Stomach (tissue), 9 donors: ENCODE results near the gene SERPINE1. TPM values are rescaled to one million over a fixed set of nuclear protein-coding genes. Genes with fewer than 3 reads are reported as not detected.

Experiments
- DNase-seq, 2 donors: peaks; one replicate each; pipeline versions ENCODE4 v3.0.0 to v3.0.0-alpha.2; 2013 to 2019
- H3K27ac ChIP-seq, 5 donors: fragments of 200-600 bp in 4 of 5; sonication (generic) in 4 of 5; one replicate each; pipeline ENCODE4 v1.5.1; 2013 to 2019; ENCODE audit warnings: mild to moderate bottlenecking in 1 of 5, moderate library complexity in 1 of 5
- H3K27me3 ChIP-seq, 3 donors: fragments of 200-600 bp; sonication (generic); one replicate each; pipeline ENCODE4 v1.5.1; 2017 to 2019; ENCODE audit warnings: mixed run types in 1 of 3
- H3K36me3 ChIP-seq, 4 donors: fragments of 200-600 bp; sonication (generic); 1 replicate in 3 of 4; 2 replicates in 1 of 4; pipeline ENCODE4 v1.5.1; 2016 to 2019
- H3K4me1 ChIP-seq, 4 donors: fragments of 200-600 bp; sonication (generic); one replicate each; pipeline ENCODE4 v1.5.1; 2016 to 2019
- H3K4me3 ChIP-seq, 4 donors: fragments of 200-600 bp; sonication (generic) in 3 of 4; one replicate each; pipeline ENCODE4 v1.5.1; 2016 to 2019; ENCODE audit warnings: mild to moderate bottlenecking in 1 of 4
- H3K9me3 ChIP-seq, 4 donors: fragments of 200-600 bp; sonication (generic); one replicate each; pipeline ENCODE4 v1.5.1; 2016 to 2019
- EP300 ChIP-seq: sonication (generic); formaldehyde crosslinking; IDR thresholded peaks from one replicate; pipeline ENCODE4 v1.6.1; 2017; ENCODE audit warnings: antibody characterized with exemption
- POLR2A ChIP-seq, 4 donors: fragments of 450-650 bp; IDR thresholded peaks; one replicate each; pipeline ENCODE4 v1.6.1; 2016; ENCODE audit warnings: antibody characterized with exemption in 4 of 4, control low read depth in 2 of 4, mild to moderate bottlenecking in 1 of 4, moderate library complexity in 1 of 4
- POLR2AphosphoS5 ChIP-seq, 3 donors: sonication (generic); formaldehyde crosslinking; IDR thresholded peaks; one replicate each; pipeline ENCODE4 v1.6.1; 2016; ENCODE audit warnings: antibody characterized with exemption in 3 of 3
- WGBS, 5 donors: extraction: QIAGEN DNeasy Blood & Tissue Kit in 3 of 5; methylation state at CpG; one replicate each; pipeline versions ENCODE4 v1.1.5 to v1.1.7; 2013 to 2018; 5-methylcytosine and 5-hydroxymethylcytosine counted together
- intact Hi-C: fragments of 100-400 bp; cut with DNase I; formaldehyde crosslinking; loops from one replicate; pipeline ENCODE4 v1.15.1; 2023; ENCODE audit warnings: low total_unique reads
- polyA plus RNA-seq, 3 donors: library from polyadenylated mRNA; stranded (reverse); fragments of 200-250 nt; gene quantifications; one replicate each; pipeline ENCODE4 v1.2.3, GENCODE V29; 2013
- total RNA-seq, 5 donors: library from RNA; depleted of rRNA; stranded (reverse); fragments of >200 nt; gene quantifications; one replicate each; pipeline versions ENCODE4 v1.1.0 to v1.2.3, GENCODE V29; 2014 to 2016
- TF ChIP-seq, protein P1 (sequence below), 7 experiments: fragments of 450-650 bp in 4 of 7; fragments of 200-600 bp in 3 of 7; sonication (generic) in 3 of 7; IDR thresholded peaks; one replicate each; pipeline ENCODE4 v1.5.1; 2016 to 2019; ENCODE audit warnings: antibody characterized with exemption in 7 of 7, control low read depth in 2 of 7, mild to moderate bottlenecking in 1 of 7
- donor health status: healthy with polysubstance abuse.
- donor health status: Bipolar disorder and iron deficiency.
- donor health status: healthy.

SERPINE1 gene
- total and polyA plus RNA-seq, 8 donors, result 0.58 to 25.0 (median 6.3) TPM

DNA sequence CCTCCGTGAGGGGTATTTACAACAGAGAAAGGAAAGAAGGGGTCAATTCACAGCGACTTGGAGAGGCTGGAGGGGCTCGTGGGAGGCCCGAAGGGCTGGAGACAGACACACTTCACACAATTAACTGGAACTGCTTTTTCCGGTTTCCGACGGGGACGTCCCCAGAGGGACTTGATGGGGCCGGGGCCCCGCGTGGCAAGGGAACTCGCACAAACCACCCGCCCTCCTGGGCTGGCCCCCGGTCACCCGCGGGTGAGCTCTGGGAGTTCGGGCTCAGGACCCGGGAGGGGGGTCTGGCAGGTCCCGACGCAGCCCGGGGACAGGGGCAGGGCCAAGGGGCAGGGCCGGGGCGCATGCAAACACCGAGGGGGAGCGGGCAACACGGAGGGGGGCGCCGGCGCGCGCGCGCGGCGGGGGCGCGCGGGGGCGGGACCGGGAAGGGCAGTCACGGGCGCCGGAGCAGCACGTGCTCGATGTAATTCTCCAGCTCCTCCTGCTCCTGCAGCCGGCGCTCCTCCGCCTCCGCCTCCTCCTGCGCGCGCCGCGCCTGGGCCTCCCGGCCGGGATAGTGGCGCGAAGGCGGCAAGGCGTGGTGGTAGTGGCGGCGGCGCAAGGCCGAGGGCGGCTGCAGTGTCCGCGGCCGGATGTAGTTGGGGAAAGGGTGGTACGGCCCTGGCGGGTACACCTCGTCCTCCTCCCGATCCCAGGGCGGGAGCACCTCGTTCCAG lies 35.8 kb downstream of the SERPINE1 start:
- H3K4me3 ChIP-seq, result peak overlapping the region; percentile 34 to 54 (median 40)
- H3K4me1 ChIP-seq, result peaks cover 33 to 49% (median 43%) of the 10 kb centered on the region in 4 donors
- peaks cover 19 to 81% (median 62%) of the 10 kb centered on the region in 3 donors for H3K27me3 ChIP-seq
- intact Hi-C loops, result no loop called here
- H3K27ac ChIP-seq, result no peak overlapping the region
- WGBS, 5 donors, result 2 to 4% (median 2%) methylated on average over 41 to 74 of the region's 74 CpGs
- H3K36me3 ChIP-seq, result peaks cover 20 to 41% (median 38%) of the 10 kb centered on the region in 4 donors
- DNase-seq, result peak in 1 of 2 donors; percentile 83
- H3K9me3 ChIP-seq, result no peaks in the 10 kb centered on the region
- TF ChIP-seq EP300 (no peak), POLR2AphosphoS5 (IDR thresholded peaks at IDR 0.05) (peak in 1 of 3 donors; percentile 11)

DNA sequence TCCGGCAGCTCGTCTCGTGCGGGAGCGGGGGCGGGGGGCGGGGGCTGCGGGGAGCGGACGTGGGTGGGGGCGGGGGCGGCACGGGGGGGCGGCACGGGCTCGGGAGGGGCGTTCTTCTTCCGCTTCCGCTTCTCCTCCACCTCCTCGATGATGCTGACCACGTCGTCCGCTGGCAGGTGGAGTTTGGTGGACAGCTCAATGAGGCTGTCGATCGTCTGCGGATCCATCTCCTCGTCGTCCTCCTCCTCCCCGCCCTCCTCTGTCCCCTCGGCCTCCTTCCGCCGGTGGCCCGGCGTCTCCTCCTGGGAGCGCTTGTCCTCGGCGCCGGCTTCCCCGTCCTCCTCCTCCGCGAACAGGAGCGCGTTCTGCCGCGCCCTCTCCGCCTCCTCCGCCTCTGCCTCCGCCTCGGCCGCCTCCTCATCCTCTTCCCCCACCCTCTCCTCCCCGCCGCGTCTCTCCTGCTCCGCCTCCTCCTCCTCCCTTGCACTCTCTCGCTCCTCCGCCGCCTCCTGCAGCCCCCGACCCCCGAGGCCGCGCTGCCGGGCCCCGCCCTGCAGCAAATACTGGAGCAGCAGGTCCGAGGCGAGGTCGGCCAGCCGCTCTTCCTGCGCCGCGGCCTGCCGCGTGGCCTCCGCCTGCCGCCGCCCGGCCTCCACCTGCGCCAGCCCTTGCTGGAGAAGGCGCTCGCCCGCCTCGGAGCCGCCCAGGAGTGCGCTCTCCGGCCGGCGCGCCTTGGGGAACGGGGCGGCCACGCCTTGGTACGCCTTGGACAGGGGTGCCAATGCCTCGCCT lies 36.6 kb downstream of the SERPINE1 start:
- TF ChIP-seq POLR2A (IDR thresholded peaks at IDR 0.05) (no peak), EP300 (no peak), POLR2AphosphoS5 (IDR thresholded peaks at IDR 0.05) (no peak)
- TF ChIP-seq, protein P1, sequence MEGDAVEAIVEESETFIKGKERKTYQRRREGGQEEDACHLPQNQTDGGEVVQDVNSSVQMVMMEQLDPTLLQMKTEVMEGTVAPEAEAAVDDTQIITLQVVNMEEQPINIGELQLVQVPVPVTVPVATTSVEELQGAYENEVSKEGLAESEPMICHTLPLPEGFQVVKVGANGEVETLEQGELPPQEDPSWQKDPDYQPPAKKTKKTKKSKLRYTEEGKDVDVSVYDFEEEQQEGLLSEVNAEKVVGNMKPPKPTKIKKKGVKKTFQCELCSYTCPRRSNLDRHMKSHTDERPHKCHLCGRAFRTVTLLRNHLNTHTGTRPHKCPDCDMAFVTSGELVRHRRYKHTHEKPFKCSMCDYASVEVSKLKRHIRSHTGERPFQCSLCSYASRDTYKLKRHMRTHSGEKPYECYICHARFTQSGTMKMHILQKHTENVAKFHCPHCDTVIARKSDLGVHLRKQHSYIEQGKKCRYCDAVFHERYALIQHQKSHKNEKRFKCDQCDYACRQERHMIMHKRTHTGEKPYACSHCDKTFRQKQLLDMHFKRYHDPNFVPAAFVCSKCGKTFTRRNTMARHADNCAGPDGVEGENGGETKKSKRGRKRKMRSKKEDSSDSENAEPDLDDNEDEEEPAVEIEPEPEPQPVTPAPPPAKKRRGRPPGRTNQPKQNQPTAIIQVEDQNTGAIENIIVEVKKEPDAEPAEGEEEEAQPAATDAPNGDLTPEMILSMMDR (IDR thresholded peaks at IDR 0.05), result no peak
- peak in 1 of 2 donors; percentile 63 for DNase-seq
- Histone ChIP-seq H3K27me3 (peaks cover 24 to 88% (median 70%) of the 10 kb centered on the region in 3 donors), H3K36me3 (peaks cover 15 to 33% (median 30%) of the 10 kb centered on the region in 4 donors), H3K27ac (no peak overlapping the region), H3K4me1 (peaks cover 33 to 49% (median 43%) of the 10 kb centered on the region in 4 donors), H3K4me3 (peak overlapping the region; percentile 34 to 54 (median 40)), H3K9me3 (no peaks in the 10 kb centered on the region)
- intact Hi-C loops, result no loop called here
- 1 to 2% (median 1%) methylated on average over 42 to 92 of the region's 92 CpGs for WGBS, 5 donors

DNA sequence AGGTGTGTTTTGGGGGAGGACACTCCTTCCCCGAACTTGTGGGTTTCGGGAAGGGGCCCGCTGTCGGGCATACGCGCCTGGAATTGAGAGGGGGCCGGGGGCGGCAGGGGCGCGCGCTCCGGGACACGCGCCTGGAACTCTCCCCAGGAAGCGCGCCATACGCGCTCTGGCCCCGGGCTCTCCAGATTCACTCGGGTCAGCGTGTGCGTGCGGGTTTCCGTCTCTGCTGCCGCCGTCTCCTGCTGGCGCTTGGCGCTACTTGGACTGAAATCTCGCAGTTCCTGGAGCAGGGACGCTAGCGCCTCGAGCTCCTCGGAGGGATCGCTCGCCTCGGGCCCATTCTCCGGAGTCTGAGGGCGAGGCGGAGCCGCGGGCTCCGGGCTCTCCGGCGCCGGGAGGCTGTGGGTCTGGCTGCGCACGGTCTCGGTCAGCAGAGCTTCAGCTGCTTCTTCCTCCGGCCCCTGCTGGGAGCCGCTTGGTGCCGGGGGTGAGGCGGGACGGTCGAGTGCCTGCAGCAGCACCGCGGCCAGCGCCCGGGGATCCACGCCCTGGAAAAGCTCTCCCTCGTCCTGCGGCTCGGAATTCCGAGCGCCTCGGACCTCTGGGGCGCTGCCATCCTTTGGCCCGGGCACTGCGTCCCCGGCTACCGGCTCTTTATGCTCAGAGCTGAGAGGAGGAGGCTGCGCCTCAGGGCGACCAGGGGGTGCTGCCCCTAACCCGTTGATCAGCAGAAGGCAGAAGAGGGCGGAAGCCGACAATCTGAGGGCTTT lies 37.4 kb downstream of the SERPINE1 start:
- Histone ChIP-seq H3K27ac (no peak overlapping the region), H3K4me3 (peak overlapping the region; percentile 34 to 54 (median 40)), H3K36me3 (peaks cover 15 to 25% (median 22%) of the 10 kb centered on the region in 4 donors), H3K27me3 (peaks cover 32 to 88% (median 78%) of the 10 kb centered on the region in 3 donors), H3K9me3 (no peaks in the 10 kb centered on the region), H3K4me1 (peaks cover 33 to 54% (median 44%) of the 10 kb centered on the region in 4 donors)
- no peak for TF ChIP-seq EP300
- TF ChIP-seq POLR2AphosphoS5 (IDR thresholded peaks at IDR 0.05), result no peak
- no peak for TF ChIP-seq POLR2A (IDR thresholded peaks at IDR 0.05)
- TF ChIP-seq, protein P1 (IDR thresholded peaks at IDR 0.05), result no peak
- DNase-seq, result peak; percentile 34 to 77
- intact Hi-C loops, result no loop called here
- WGBS, 5 donors, result 2 to 4% (median 2%) methylated on average over 33 to 75 of the region's 75 CpGs

DNA sequence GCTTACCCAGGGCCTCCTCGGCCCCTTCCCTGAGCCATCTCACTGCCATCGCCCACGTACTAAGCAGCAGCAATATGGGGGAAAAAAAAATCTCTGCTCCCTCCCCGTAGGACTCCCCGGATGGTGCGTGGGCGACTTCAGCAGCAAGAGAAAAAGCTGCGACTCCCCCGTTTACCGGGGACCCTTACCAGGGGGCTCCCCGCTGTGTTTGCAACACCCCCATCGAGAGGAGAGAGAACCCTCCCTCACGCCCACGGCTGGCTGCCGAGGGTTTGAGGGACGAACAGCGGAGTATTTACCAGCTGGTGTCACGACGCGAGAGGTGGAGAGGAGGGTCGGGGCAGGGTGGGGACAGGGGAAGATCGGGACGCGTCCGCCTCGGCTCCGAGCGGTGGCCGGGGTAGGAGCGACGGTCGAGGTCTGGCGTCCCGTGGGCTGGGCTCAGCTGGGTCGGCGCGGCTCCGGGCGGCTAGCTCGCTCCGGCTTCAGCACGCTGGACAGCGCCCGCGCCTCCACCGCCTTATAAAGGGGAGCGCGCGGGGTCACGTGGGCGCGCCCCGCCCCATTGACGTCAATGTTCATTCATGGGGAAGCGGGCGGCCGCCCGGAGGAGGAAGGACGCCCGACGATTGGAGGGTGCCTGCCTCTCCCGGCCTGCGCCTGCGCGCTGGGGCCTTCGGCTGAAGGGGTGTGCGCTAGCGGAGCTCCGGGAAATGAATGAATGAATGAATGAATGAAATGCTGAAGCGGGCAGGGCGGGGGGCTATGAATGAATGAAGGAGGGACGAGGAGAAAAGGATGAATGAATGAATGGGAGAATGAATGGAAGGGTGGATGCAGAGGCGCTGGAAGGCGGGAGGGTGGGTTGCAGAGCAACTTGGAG lies 38.4 kb downstream of the SERPINE1 start, which contains the start of gene VGF:
VGF (minus strand) TSS at position 495 of the 883 bp plus-strand sequence. CDS start 726 bp downstream, outside the sequence.
- intact Hi-C loops, result no loop called here
- peaks cover 36 to 97% (median 88%) of the 10 kb centered on the region in 3 donors for H3K27me3 ChIP-seq
- TF ChIP-seq EP300 (no peak), POLR2A (IDR thresholded peaks at IDR 0.05) (peak in 1 of 4 donors; percentile 6), POLR2AphosphoS5 (IDR thresholded peaks at IDR 0.05) (peak; percentile 29 to 83 (median 42))
- TF ChIP-seq, protein P1 (IDR thresholded peaks at IDR 0.05), result no peak
- H3K9me3 ChIP-seq, result no peaks in the 10 kb centered on the region
- H3K4me3 ChIP-seq, result peak within 1 kb of the TSS in 3 of 4 donors; percentile 12 to 54 (median 34)
- WGBS, 5 donors, result 2 to 5% (median 3%) methylated on average over 60 to 74 of the region's 74 CpGs
- H3K4me1 ChIP-seq, result peaks cover 33 to 64% (median 55%) of the 10 kb centered on the region in 4 donors
- peaks cover 9 to 15% (median 12%) of the 10 kb centered on the region in 4 donors for H3K36me3 ChIP-seq
- peak; percentile 92 to 97 for DNase-seq
- no peak within 1 kb of the TSS for H3K27ac ChIP-seq
